Measurements from ENCODE around the gene PROZ. TPM values are rescaled to one million over a fixed set of nuclear protein-coding genes. Genes with fewer than 3 reads are reported as not detected.

Gene PROZ
- polyA plus RNA-seq, 1 donor (not counting 4 experiments of a cell fraction or from before 2014, with no cell fraction given) = not detected

DNA sequence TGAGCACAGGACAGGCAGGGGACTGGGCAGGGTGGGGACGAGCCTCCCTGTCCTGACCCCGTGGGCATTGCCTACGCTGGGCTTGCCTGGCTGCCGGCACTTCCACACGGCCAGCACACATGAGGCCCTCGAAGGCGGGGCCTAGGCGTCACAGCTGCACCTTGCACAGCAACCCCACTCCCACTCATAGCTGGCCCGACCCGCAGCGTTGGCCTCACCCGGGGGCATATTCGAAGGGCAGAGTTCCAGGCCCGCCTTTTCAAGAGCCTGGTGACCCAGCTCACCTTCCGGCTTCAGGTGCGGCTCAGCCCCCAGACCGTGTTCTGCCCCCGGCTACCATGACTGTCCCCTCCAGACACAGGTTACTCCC is 16.9 kb upstream of the PROZ start:
- Histone ChIP-seq H3K9ac (ENCODE audit: control insufficient read depth, extremely low read depth, insufficient read depth, low read length) (no peak overlapping the region), H3K27me3 (ENCODE audit: control insufficient read depth, extremely low read depth, insufficient read depth, low read length) (no peaks in the 10 kb centered on the region), H3K4me3 (ENCODE audit: control insufficient read depth in 2 of 3, extremely low read depth in 1 of 3, insufficient read depth in 2 of 3, low read depth in 1 of 3, low read length in 3 of 3) (no peak overlapping the region), H3K4me1 (ENCODE audit: control insufficient read depth, extremely low read depth, insufficient read depth, low read length) (no peaks in the 10 kb centered on the region), H3K79me2 (ENCODE audit: control insufficient read depth, insufficient read depth, low read length) (no peaks in the 10 kb centered on the region), H4K20me1 (ENCODE audit: control insufficient read depth, extremely low read depth, insufficient read depth, low read length) (no peaks in the 10 kb centered on the region), H3K9me1 (ENCODE audit: control insufficient read depth, extremely low read depth, insufficient read depth, low read length) (no peaks in the 10 kb centered on the region), H3K4me2 (ENCODE audit: control insufficient read depth, extremely low read depth, insufficient read depth, low read depth, low read length) (no peak overlapping the region), H2AFZ (ENCODE audit: control insufficient read depth, low read length) (no peak overlapping the region), H3K36me3 (ENCODE audit: control insufficient read depth in 2 of 2, extremely low read depth in 1 of 2, insufficient read depth in 2 of 2, low read length in 2 of 2) (no peaks in the 10 kb centered on the region), H3K27ac (ENCODE audit: control insufficient read depth, insufficient read depth, low read length) (no peak overlapping the region), H3K9me3 (ENCODE audit: control insufficient read depth, low read depth, low read length) (no peaks in the 10 kb centered on the region)
- TF ChIP-seq, protein P1, sequence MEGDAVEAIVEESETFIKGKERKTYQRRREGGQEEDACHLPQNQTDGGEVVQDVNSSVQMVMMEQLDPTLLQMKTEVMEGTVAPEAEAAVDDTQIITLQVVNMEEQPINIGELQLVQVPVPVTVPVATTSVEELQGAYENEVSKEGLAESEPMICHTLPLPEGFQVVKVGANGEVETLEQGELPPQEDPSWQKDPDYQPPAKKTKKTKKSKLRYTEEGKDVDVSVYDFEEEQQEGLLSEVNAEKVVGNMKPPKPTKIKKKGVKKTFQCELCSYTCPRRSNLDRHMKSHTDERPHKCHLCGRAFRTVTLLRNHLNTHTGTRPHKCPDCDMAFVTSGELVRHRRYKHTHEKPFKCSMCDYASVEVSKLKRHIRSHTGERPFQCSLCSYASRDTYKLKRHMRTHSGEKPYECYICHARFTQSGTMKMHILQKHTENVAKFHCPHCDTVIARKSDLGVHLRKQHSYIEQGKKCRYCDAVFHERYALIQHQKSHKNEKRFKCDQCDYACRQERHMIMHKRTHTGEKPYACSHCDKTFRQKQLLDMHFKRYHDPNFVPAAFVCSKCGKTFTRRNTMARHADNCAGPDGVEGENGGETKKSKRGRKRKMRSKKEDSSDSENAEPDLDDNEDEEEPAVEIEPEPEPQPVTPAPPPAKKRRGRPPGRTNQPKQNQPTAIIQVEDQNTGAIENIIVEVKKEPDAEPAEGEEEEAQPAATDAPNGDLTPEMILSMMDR (optimal IDR thresholded peaks at IDR 0.05 in 1 of 3, IDR thresholded peaks at IDR 0.05 in 1 of 3, conservative IDR thresholded peaks at IDR 0.05 in 1 of 3; ENCODE audit: extremely low read depth in 1 of 3, insufficient read depth in 2 of 3, low read length in 3 of 3) = no peak
- TF ChIP-seq EZH2 (IDR thresholded peaks at IDR 0.05; ENCODE audit: low read length) = no peak
- dilution Hi-C loops (cut with MboI; ENCODE audit: extremely low pct_ligation_motif_present, low sequenced_read_pairs) = no loop called here
- FAIRE-seq (no peak), DNase-seq (ENCODE audit: low read depth, low spot score) (no peak)

GRCh38 chr13:113142876-113143275 is 15.6 kb upstream of the PROZ start:
- H3K4me1 ChIP-seq (ENCODE audit: control insufficient read depth, extremely low read depth, insufficient read depth, low read length) = no peaks in the 10 kb centered on the region
- no peak overlapping the region for H3K9ac ChIP-seq (ENCODE audit: control insufficient read depth, extremely low read depth, insufficient read depth, low read length)
- dilution Hi-C loops (cut with MboI; ENCODE audit: extremely low pct_ligation_motif_present, low sequenced_read_pairs) = no loop called here
- no peak overlapping the region for H2AFZ ChIP-seq (ENCODE audit: control insufficient read depth, low read length)
- no peaks in the 10 kb centered on the region for H3K9me1 ChIP-seq (ENCODE audit: control insufficient read depth, extremely low read depth, insufficient read depth, low read length)
- H3K9me3 ChIP-seq (ENCODE audit: control insufficient read depth, low read depth, low read length) = no peaks in the 10 kb centered on the region
- no peak overlapping the region for H3K4me2 ChIP-seq (ENCODE audit: control insufficient read depth, extremely low read depth, insufficient read depth, low read depth, low read length)
- H3K36me3 ChIP-seq (ENCODE audit: control insufficient read depth in 2 of 2, extremely low read depth in 1 of 2, insufficient read depth in 2 of 2, low read length in 2 of 2) = no peaks in the 10 kb centered on the region
- H3K27ac ChIP-seq (ENCODE audit: control insufficient read depth, insufficient read depth, low read length) = no peak overlapping the region
- peaks cover 3% of the 10 kb centered on the region for H3K27me3 ChIP-seq (ENCODE audit: control insufficient read depth, extremely low read depth, insufficient read depth, low read length)
- FAIRE-seq (no peak), DNase-seq (ENCODE audit: low read depth, low spot score) (no peak)
- H3K79me2 ChIP-seq (ENCODE audit: control insufficient read depth, insufficient read depth, low read length) = no peaks in the 10 kb centered on the region
- no peak for TF ChIP-seq EZH2 (IDR thresholded peaks at IDR 0.05; ENCODE audit: low read length)
- TF ChIP-seq, protein P1 (optimal IDR thresholded peaks at IDR 0.05 in 1 of 3, IDR thresholded peaks at IDR 0.05 in 1 of 3, conservative IDR thresholded peaks at IDR 0.05 in 1 of 3; ENCODE audit: extremely low read depth in 1 of 3, insufficient read depth in 2 of 3, low read length in 3 of 3) = no peak
- no peak overlapping the region for H3K4me3 ChIP-seq (ENCODE audit: control insufficient read depth in 2 of 3, extremely low read depth in 1 of 3, insufficient read depth in 2 of 3, low read depth in 1 of 3, low read length in 3 of 3)
- no peaks in the 10 kb centered on the region for H4K20me1 ChIP-seq (ENCODE audit: control insufficient read depth, extremely low read depth, insufficient read depth, low read length)
